HEK293 (cell line): ENCODE results near the gene MTUS2.

ENCODE experiments used
- OVOL3 ChIP-seq: fragments of 450-650 bp; formaldehyde crosslinking; IDR thresholded peaks from 2 replicates; pipeline ENCODE4 v1.5.1; 2016; ENCODE audit warnings: missing biosample characterization, missing genetic modification characterization
- ZEB2 ChIP-seq: fragments of 450-650 bp; formaldehyde crosslinking; IDR thresholded peaks from 2 replicates; pipeline ENCODE4 v1.5.1; 2016; ENCODE audit warnings: missing biosample characterization, missing genetic modification characterization
- ZNF274 ChIP-seq, 2 experiments: fragments of 200-500 bp in 1 of 2; fragments of 450-650 bp in 1 of 2; sonication (Bioruptor generic) in 1 of 2; formaldehyde crosslinking in 1 of 2; IDR thresholded peaks; 2 replicates each; pipeline versions ENCODE4 v1.5.1 to v1.6.1; 2014 to 2016; ENCODE audit warnings: borderline replicate concordance in 1 of 2, inconsistent platforms in 1 of 2, low read length in 1 of 2, missing biosample characterization in 1 of 2, missing genetic modification characterization in 1 of 2
- ZNF626 ChIP-seq: fragments of 450-650 bp; sonication (Bioruptor Pico); formaldehyde crosslinking; IDR thresholded peaks from 2 replicates; pipeline ENCODE4 v1.5.1; 2018; ENCODE audit warnings: missing biosample characterization, missing genetic modification characterization, inconsistent platforms
- ZNF707 ChIP-seq: fragments of 450-650 bp; formaldehyde crosslinking; IDR thresholded peaks from 2 replicates; pipeline ENCODE4 v1.5.1; 2016; ENCODE audit warnings: missing biosample characterization, missing genetic modification characterization
- TF ChIP-seq, protein P1 (sequence below): fragments of 450-650 bp; formaldehyde crosslinking; IDR thresholded peaks from 2 replicates; pipeline ENCODE4 v1.5.1; 2016; ENCODE audit warnings: missing biosample characterization, missing genetic modification characterization
- TF ChIP-seq, protein P2 (sequence below): fragments of 450-650 bp; formaldehyde crosslinking; IDR thresholded peaks from 2 replicates; pipeline ENCODE4 v1.5.1; 2016; ENCODE audit warnings: missing biosample characterization, missing genetic modification characterization
- TF ChIP-seq, protein P3 (sequence below): fragments of 450-650 bp; formaldehyde crosslinking; IDR thresholded peaks from 2 replicates; pipeline ENCODE4 v1.5.1; 2016; ENCODE audit warnings: missing biosample characterization, missing genetic modification characterization

DNA sequence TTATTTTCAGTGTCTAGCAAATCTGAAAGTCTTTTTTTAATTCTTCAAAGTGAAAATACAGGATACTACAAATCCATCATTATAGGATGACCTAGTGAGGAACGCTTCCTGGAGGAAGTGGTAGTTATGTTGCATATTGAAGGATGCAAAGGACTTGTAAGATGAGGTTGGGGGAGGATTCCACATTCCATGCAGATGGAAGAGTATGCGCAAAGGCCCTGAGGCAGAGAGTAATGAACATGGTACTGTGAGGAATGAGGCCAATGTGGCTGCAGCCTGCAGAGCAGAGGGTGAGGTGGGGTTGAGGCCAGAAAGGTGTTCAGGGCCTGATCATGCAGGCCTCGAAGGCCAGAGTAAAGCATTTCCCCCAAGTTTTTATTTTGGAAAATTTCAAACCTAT, 202.8 kb downstream of the MTUS2 start:
- TF ChIP-seq ZEB2 (tag by site-specific recombination) (no peak), ZNF626 (no peak), ZNF274 (IDR thresholded peaks at IDR 0.05; ENCODE audit: low read length) (no peak), ZNF274 (tag by site-specific recombination; IDR thresholded peaks at IDR 0.05; ENCODE audit: borderline replicate concordance) (no peak), ZNF707 (tag by site-specific recombination) (no peak), OVOL3 (no peak)
- TF ChIP-seq, protein P1, sequence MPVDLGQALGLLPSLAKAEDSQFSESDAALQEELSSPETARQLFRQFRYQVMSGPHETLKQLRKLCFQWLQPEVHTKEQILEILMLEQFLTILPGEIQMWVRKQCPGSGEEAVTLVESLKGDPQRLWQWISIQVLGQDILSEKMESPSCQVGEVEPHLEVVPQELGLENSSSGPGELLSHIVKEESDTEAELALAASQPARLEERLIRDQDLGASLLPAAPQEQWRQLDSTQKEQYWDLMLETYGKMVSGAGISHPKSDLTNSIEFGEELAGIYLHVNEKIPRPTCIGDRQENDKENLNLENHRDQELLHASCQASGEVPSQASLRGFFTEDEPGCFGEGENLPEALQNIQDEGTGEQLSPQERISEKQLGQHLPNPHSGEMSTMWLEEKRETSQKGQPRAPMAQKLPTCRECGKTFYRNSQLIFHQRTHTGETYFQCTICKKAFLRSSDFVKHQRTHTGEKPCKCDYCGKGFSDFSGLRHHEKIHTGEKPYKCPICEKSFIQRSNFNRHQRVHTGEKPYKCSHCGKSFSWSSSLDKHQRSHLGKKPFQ (tag by site-specific recombination) = no peak
- TF ChIP-seq, protein P2, sequence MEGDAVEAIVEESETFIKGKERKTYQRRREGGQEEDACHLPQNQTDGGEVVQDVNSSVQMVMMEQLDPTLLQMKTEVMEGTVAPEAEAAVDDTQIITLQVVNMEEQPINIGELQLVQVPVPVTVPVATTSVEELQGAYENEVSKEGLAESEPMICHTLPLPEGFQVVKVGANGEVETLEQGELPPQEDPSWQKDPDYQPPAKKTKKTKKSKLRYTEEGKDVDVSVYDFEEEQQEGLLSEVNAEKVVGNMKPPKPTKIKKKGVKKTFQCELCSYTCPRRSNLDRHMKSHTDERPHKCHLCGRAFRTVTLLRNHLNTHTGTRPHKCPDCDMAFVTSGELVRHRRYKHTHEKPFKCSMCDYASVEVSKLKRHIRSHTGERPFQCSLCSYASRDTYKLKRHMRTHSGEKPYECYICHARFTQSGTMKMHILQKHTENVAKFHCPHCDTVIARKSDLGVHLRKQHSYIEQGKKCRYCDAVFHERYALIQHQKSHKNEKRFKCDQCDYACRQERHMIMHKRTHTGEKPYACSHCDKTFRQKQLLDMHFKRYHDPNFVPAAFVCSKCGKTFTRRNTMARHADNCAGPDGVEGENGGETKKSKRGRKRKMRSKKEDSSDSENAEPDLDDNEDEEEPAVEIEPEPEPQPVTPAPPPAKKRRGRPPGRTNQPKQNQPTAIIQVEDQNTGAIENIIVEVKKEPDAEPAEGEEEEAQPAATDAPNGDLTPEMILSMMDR = no peak
- TF ChIP-seq, protein P3, sequence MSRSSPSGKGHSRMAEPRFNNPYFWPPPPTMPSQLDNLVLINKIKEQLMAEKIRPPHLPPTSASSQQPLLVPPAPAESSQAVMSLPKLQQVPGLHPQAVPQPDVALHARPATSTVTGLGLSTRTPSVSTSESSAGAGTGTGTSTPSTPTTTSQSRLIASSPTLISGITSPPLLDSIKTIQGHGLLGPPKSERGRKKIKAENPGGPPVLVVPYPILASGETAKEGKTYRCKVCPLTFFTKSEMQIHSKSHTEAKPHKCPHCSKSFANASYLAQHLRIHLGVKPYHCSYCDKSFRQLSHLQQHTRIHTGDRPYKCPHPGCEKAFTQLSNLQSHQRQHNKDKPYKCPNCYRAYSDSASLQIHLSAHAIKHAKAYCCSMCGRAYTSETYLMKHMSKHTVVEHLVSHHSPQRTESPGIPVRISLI (tag by site-specific recombination) = no peak
